Measurements from ENCODE around the gene PLCL1.

Gene PLCL1

DNA sequence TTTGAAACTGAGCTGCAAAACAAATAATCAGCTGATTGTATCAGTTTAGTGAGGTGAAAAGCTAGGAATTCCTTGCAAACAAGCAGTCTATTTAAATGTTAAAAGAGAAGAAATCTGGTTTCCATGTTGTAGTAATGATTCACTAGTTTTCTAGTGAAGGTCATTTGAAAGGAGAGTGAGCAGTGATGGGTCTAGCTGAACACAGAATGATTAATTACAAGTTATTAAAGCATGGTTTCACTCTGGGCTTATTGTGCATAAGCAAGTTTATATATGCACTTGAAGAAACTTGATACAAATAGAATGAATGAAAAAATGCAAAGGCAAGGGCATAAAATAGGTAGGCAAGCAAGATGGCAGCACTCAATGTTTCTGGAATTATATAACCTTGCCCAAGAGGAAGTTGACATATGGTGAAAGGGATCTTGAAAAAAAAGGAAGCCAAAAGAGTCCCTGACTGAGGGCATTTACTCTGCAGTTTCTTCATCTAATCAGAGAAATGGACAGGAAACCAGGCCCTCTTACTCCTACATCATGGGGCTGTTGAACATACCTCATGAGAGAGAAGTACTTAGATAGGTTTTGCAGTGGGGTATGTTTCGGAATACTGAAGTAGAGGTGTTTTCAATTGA lies 53.2 kb downstream of the PLCL1 start:
- DNase-seq (ENCODE audit: low read depth in 2 of 2), result no peak

DNA sequence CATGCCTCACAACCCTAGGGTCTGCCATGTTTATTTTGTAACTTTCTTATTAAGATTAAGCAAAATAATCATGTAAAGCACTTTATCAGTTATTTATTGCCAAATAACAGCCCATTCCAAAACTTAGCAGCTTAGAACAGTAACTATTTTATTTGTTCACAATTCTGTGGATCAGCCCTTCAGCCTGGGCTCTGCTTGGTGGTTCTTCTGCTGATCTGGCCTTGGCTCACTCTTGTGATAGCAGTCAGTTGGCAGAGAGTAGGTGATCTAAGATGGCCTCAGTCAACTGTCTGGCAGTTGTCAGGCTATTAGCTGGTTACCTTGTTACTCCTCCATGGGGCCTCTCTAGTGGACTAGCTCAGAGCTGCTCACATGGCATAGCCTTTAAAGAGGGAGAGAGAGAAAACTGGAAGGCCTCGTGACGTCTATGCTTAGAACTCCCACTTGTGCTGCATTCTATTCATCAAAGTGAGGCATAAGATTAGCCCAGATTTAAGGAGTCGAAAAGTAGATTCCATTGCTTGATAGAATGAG lies 54.3 kb downstream of the PLCL1 start:
- no peak for DNase-seq (ENCODE audit: low read depth in 2 of 2)

DNA sequence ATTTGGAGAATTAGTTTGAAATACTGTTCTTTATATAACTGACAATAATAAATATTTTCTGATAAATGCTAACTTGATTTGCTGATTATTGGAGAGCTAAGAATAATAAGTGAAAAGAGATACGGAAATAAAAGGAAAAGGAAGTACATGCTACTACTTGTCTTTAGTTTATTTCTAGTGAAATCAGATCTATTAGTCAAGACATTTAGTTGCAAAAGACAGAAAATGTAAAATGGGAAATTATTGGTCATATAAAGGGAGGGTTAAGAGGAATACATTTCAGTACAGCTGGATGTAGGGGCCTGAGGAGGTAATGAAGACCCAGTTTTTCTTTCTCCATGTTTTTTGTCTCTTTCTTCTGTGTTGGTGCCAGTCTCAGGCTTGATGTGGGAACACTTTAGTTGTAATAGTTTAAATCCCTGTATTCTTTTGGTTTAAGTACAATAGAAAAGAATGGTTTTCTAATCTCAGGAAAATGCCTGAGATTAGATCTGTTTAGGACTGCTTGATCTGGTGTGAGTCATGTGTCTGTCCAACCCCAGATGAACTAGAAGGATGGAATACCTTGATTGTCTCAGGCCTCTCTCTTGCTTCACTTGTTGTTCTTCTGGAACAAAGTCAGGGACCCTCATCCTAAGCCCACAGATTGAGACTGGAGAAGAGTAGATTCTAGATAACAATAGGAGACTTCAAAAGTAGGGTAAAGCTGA lies 58.0 kb downstream of the PLCL1 start:
- no peak for DNase-seq (ENCODE audit: low read depth in 2 of 2)

DNA sequence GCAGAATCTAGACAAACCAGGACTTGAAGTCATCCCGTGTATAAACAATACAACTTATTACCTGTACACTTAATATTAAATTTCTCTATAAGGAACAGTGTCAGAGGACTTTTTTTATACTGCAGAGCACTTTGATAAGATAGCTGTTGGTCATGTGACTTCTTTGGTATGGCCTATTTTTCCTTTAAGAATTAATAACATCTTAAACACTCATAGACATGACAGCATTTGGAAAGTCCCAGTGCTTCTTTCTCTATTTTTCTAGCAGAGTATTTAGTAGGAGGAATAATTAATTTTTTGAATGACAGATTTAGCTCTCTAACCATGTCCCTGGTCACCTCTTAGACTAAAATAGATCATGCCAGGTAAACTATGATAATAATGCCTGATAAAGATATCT lies 59.4 kb downstream of the PLCL1 start:
- DNase-seq (ENCODE audit: low read depth in 2 of 2), result no peak

DNA sequence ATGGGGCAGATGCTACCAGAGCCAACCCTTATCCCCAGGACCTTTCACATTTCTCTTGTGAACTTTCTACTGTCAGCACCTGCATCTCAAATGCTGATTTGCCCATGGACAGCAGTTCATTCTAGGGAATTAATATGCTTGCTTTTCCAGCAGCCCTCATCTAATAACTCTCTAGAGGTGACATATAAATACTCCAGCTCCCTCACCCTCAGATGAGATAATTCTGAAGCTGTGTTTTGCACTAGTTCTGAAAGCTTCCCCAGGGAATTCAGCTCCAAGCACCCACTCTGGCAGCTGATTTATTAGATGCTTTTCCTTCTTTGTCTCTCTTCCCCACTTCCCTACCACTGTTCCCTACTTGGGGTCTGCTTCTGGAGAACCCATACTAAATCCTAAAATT lies 62.1 kb downstream of the PLCL1 start:
- DNase-seq (ENCODE audit: low read depth in 2 of 2), result no peak

DNA sequence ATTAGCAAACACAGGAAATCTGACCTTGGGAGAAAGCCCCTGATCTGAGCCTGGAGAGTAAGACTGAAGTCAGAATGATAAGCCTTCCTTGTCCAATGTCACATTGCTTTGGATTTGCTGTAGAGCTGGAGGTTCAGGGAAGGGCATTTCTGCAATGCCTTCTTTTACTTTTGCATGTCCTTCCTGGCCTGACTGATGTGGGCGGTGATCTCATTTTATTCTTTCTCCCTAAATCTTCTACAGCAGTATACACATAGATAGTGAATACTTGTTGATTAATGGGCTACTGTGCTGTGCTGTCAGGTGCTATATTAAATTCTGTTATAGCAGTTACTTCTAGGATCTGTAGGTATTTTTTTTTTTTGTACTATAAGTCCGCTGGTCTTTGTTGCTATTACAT lies 62.6 kb downstream of the PLCL1 start:
- no peak for DNase-seq (ENCODE audit: low read depth in 2 of 2)

DNA sequence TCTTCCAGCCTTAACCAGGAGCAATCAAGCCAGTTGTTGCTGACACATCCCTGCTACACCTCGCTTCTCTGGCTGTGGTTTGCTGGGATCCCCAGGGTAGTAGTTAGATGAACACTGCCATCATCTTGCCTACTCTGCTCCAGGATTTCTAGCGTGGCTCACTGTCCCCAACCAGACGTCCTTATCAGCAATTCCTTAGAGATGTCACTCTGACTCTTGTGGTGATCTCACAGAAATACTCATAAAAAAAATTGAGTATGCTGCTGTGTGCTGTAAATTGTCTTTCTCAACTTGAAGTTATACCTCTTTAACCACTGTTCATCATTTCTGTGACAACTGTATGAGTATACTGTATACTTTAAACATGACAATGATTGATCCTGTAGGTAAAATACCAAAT lies 63.2 kb downstream of the PLCL1 start:
- DNase-seq (ENCODE audit: low read depth in 2 of 2), result no peak

DNA sequence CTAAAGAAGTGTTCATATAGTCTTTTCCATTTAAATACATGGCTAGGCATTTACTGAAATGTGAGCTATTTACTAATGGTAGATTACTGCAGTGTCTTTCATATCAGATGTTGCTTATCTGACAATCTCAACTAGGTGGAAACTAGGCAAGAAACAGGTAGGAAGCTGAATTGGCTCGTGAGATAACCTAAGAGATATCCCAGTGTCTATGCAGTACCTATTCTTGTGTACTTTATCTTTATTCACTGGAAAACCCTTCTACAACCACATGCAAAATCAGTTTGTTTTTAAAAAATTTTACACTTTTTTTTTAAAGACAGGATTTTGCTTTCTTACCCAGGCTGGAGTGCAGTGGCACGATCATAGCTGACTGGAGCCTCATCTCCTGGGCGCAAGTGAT lies 63.8 kb downstream of the PLCL1 start:
- no peak for DNase-seq (ENCODE audit: low read depth in 2 of 2)

DNA sequence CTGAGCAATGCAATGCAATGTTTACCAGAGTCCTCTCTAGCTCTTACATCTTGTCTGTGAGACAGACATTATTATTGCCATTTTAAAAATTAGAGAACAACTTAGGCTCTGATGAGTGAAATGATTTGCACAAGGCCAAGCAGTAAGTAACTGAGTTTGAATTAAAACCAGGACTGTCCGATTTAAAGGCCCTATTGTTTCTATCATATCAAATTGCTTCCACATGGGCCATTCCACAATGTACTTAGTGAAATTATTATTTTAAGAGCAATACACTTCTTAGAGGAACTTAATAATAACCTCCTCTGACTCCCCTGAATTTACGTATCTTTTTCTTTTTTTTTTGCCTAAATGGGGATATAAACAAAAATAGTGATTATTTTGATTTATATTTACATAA lies 64.6 kb downstream of the PLCL1 start:
- DNase-seq (ENCODE audit: low read depth in 2 of 2), result no peak

DNA sequence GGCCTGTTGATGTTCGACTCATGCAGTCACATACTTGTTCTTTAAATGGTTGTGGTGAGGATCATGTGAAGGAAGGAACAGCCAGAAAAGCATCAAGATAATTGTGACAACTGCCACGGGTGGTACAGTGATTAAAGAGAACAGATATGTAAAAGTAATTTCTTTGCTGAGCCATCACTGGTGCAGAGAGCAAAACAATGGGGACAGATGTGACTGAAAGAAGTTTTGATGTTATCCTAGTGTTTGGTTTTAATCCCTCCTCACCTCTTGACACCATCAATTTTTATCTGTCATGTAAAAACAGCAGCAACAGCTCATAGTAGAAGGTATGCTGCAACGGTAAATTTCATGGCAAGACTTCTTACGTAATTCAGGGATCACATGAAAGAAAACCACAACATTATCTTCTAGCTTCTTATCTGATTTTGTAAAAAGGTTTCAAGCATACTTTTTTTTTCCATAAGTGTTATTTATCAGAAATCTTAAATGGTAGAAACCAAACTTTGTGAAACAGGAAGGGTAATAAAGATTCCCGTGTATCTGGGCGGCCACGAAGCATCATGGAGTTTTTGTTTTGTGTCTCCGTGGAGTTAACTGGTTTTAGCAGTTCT lies 65.2 kb downstream of the PLCL1 start:
- no peak for DNase-seq (ENCODE audit: low read depth in 2 of 2)

DNA sequence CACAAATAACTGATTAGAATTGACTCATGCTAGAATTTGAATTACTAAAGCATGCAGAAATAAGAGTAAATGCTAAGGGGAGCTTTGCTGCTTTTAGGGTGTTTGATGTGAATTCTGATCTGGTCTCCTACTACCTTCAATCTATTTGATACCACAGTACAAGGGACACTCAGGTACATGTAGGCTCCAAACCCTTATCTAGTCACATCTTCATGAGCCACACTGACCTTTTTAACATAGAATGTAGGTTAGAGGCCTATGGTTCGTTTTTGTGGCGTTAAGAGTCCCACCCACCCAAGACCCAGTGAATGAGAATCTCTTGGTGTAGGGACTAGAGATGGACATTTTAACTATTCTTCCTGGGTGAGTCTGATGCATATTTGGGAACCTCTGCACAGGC lies 65.7 kb downstream of the PLCL1 start:
- DNase-seq (ENCODE audit: low read depth in 2 of 2), result no peak

DNA sequence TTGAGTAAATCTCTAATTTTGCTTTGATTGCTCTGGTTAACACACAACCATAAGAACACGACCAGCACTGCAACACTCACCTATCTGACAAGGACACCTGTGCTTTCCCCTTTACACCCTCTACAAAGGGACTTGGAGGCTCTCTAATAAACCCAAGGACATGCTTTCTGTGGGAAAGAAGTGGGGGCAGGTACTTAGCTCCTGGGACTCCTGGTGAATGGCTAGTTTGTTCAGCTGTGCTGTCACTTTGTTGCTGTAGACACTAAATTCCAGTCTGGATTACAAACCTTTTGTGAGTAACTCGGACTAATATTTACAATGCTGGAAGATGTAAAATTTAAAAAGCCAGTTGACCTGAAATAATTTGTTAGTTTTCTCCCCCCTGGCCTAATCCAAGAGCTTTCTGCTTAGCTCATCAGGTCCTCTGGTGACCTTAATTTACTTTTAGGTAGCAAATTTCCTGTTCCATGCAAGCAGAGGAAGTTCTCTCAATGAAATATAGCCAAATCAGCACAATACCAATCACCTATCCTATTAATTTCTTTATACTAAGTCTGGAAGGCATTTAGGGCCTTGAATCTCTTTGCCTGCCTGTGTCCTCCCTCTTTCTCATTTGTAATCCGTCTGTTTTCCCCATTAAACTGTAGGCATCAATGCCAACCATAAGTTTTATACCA lies 67.5 kb downstream of the PLCL1 start:
- DNase-seq (ENCODE audit: low read depth in 2 of 2), result no peak

DNA sequence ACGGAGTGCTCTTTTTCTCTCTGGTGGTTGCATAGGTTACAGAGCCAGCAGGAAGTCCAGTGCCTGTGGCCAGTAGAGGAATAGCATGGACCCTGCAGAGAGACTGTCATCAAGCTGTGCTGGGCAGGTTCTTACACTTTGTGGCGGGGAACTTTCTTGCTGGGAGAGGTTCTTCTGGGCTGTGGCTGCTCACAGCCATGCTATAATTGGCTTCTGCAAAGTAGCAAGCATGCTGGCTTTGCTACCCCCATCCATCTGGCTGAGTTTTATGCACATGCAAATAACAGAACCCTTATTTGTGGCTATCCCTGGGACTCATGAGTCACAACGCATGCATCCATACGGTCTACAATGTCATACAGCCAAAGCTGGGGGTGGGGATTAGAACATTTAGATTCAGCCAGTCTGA lies 68.9 kb downstream of the PLCL1 start:
- no peak for DNase-seq (ENCODE audit: low read depth in 2 of 2)

DNA sequence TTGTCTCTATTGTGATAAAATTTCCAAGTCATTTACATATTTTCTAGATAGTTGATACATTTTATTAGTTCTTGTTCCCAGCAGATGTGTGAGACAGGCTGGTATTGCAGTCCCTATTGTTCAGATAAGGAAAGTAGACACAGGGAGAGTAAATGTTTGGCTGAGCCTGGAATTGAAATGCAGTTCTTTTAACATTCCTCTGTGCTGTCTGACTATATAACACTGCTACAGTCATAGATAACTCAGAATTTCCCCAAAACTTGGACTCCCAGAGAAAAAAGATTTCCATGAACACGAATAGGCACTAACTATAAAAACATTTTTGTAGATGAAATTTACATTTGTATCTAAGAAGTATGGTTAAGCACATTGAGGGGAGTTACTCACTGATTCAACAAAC lies 71.4 kb downstream of the PLCL1 start:
- no peak for DNase-seq (ENCODE audit: low read depth in 2 of 2)

DNA sequence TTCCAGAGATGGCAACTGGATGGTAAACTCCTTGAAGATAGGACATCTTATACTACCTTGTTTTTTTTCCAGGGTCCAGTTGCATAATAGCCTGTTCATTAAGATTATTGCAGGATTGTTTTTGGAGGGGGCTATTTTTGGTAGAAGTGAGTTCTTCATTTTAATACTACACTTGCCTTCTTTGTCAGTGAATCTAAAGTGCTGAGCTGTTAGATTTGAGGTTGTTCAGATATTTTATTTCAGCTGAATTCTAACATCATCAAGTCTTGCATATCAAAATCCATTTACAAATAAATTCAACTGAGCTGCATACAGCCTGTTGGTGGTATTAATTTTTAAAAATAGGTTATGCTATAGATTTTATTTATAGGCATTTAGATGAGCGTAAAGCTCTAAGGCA lies 72.1 kb downstream of the PLCL1 start:
- no peak for DNase-seq (ENCODE audit: low read depth in 2 of 2)

DNA sequence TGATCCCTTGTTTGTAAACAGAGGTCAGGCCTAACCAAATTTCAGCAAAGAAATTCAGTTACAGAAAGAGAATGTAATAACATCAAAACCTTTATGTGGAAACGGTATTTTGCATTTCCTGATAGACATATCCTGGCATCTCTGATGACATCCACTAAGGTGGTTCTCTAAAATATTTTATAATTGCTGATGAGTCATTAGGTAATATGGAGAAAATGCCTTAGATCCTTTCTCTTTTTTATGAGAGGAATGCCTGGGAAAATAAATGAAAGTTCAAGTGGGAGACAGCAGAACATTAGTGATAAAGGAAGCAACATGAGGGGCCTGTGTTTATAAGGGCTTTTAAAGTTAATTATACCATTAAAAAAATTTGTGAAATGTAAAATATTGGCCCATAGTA lies 72.6 kb downstream of the PLCL1 start:
- no peak for DNase-seq (ENCODE audit: low read depth in 2 of 2)

DNA sequence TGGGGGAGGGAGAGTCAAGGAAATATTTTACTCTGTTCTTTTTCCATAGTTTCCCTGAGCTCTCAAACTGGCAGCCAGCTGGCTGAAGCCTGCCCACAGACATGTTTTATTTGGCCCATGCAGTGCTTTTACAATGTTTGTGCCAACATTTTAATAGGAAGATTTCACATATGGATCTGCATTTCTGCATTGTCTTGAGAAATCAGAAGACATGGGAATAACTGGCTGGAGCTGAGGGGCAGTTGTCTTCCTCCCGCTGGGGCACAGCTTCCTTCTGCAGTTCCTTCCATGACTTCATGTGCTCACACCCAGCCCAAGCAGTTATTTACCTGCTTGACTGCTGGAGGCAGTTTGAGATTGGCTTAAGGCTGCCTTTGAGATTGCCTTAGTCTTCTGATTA lies 74.4 kb downstream of the PLCL1 start:
- DNase-seq (ENCODE audit: low read depth in 2 of 2), result no peak

DNA sequence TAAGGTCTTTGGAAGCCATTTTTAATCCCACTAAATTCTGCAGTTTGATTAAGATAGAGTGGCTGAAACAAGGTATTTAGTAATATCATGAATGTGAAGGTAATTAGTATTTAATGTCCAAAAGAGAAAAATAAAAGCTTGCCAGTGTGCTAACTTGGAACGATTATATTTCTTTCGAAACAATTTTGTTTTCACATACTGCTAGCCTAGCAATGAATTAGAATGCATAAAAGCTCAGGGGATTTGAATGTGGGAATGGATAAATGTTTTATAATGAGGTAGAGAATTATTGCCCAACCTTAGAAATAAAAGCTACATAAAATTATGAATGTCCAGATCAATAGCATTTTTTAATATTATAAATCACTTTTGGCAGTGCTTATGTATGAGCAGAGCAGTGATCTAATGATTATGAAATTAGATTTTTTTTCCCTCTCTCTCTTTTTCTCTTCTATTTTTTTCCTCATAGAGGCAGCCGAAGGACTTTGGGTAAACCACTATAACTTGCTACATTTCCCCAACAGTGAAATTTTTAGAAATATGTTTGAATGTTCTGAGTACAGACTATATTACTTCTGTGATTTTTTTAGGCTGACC lies 75.5 kb downstream of the PLCL1 start:
- no peak for DNase-seq (ENCODE audit: low read depth in 2 of 2)

DNA sequence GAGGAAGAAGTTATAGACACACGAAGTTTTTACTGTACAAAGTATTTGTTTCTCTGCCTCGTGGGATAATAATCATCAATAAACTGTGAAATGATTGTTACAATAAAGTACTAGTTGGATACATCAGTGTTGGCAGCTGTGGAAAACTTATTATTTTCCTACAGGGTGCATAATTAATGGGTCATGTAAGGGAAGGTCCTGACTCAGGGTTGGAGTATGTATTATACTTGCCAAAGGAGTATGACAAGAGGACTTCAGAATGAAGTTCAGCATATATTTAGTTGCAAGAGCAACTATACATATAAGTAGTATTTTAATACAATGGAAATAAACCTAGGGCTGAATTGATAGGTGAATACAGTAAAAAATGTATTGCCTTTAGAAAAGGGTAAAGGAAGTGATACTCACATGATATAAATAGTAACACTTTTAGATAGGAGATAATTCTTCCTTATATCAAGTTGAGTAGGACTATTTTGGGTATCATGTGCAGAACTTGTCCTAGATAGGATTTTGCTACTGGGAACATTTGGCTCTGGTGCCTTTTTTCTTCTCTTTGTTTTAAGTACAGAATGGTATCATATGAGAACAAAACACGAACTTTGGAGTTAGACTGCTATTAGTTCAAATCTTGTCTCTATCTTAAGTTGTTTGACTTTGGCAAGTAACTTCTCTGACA lies 79.1 kb downstream of the PLCL1 start:
- no peak for DNase-seq (ENCODE audit: low read depth in 2 of 2)

DNA sequence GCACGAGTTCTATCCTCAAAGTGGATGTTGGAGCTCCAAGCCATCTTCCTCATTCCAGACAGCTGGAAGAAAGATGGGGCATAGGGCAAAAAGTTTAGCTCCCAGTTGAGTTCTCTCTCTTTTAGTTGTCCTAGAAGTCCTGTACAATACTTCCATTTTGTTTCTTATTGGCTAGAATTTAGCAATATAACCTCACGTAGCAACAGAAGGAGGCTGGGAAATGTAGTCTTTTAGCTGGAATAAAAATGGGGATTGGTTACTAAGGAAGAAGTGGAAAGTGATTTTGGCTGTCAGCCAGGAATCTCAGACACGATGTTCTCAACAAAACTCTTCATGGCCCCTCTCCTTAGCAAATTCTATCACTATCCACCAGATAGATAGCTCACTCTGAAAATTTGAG lies 79.9 kb downstream of the PLCL1 start:
- no peak for DNase-seq (ENCODE audit: low read depth in 2 of 2)

DNA sequence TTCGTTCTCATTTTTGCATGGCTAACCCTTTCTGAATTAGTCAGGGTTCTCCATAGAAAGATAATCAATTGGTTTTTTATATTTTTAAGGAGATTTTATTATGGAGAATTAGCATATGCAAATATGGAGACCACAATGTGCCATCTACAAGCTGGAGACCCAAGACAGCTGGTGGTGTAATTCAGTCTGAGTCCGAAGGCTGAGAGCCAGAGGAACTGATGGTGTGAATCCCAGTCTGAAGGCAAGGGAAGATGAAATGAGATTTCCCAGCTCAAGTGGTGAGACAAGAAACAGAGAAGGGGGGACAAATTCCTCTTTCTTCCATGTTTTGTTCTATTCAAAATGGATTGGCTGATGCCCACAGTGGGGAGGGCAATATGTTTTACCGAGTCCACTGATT lies 80.7 kb downstream of the PLCL1 start:
- no peak for DNase-seq (ENCODE audit: low read depth in 2 of 2)

DNA sequence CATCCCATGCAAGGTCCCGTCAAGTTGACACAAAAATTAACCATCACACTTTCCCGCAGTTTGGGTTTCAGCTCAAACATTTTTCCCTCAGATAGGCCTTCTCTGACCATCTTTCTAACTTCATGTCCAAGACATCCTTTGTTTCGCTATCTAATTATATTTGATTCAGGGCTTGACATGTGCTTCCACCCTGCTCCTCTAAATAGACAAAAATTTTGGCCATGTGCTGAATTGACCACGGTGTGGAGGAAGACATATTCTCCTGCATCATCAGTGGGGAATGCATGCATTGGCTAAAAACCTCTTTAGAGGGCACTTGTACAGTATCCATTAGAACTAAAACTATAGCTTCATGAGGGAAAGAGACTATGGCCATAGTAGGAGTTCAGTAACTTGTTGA lies 81.2 kb downstream of the PLCL1 start:
- no peak for DNase-seq (ENCODE audit: low read depth in 2 of 2)
